LNCaP clone FGC (cell line): Measurements from ENCODE around the gene IMMP2L.

ENCODE experiments used
- DNase-seq: peaks from one replicate; pipeline ENCODE4 v3.0.0-alpha.2; 2011; ENCODE audit warnings: low read depth
- H3K4me3 ChIP-seq: 2 replicates; pipeline ENCODE4 v1.5.1; 2011; ENCODE audit warnings: mild to moderate bottlenecking, low read depth, low read length, control low read depth
- TF ChIP-seq, protein P1 (sequence below): IDR thresholded peaks from 2 replicates; pipeline ENCODE4 v1.5.1; 2012; ENCODE audit warnings: mild to moderate bottlenecking; ENCODE audit not compliant: control insufficient read depth, insufficient read depth; ENCODE audit errors: extremely low read depth

The IMMP2L gene

DNA sequence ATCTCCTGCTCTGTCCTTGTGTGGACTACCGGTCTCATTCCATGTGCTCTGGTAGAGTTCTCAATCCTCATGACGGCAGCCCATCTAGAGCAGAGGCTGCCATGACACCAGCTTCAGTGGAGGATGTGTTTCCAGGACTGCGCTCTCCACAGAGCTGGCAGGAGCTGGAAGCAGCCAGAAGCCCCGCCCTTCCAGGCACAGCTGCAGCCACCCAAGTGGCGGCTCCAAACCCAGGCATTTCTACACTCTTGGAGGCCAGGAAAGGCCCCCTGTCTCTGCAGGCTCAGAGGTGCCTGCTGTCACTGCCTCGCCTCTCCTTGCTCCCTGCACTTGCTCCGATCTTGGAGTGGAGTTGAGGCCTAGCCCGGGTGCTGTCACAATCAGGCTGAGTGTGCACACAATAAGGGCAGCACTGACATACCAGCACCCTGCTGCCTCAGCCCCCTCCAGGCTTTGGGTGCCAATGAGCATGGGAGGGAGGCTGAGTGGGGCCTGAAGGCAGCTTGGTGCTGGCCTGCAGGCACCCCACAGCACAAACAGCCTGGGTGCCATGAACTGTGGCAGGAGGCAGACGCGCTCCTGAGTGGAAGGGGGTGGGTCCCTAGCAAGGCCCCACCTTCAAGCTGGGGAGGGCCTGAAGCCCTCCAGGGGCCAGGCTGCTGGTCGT is 349.3 kb downstream of the IMMP2L start:
- DNase-seq: no peak
- no peak overlapping the region for H3K4me3 ChIP-seq
- TF ChIP-seq, protein P1, sequence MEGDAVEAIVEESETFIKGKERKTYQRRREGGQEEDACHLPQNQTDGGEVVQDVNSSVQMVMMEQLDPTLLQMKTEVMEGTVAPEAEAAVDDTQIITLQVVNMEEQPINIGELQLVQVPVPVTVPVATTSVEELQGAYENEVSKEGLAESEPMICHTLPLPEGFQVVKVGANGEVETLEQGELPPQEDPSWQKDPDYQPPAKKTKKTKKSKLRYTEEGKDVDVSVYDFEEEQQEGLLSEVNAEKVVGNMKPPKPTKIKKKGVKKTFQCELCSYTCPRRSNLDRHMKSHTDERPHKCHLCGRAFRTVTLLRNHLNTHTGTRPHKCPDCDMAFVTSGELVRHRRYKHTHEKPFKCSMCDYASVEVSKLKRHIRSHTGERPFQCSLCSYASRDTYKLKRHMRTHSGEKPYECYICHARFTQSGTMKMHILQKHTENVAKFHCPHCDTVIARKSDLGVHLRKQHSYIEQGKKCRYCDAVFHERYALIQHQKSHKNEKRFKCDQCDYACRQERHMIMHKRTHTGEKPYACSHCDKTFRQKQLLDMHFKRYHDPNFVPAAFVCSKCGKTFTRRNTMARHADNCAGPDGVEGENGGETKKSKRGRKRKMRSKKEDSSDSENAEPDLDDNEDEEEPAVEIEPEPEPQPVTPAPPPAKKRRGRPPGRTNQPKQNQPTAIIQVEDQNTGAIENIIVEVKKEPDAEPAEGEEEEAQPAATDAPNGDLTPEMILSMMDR: no peak

DNA sequence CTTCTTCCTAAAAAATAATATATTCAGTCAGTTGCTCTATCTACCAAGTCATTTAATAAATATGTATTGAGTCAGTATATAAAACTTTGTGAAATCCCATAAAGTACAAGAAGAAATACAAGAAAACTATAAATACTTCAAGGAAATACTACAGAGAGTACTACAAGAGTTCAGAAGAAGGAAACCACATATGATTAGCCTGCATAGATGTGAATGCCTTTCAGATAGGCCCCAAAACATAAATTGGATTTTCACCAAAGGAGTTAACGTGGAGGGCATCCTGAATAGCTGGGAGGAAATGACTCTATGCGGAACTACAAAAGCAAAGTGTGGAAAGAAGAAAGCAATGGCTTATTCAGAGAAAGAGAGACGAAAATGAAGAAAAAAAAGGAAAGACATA is 351.3 kb downstream of the IMMP2L start:
- H3K4me3 ChIP-seq: no peak overlapping the region
- DNase-seq: no peak
- TF ChIP-seq, protein P1: no peak

DNA sequence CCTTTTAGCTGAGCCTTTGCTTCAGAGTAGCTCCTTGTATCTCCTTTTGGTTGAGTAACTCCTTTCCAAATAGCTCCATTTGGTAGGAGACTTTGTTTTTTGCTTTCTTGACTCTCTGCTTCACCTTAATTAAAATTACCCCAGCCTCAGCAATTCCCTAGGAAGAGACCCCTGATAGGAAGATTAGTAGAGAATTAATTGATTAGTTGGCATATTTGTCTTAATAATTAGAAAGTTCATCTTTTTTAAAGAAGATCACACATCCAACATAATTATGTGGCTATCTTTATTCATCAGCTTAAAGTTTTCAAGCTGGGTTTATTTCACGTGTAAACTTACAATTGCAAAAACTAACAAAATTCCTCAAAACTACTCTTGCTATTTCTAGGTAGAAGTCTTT is 352.2 kb downstream of the IMMP2L start:
- no peak for DNase-seq
- TF ChIP-seq, protein P1: no peak
- H3K4me3 ChIP-seq: no peak overlapping the region

DNA sequence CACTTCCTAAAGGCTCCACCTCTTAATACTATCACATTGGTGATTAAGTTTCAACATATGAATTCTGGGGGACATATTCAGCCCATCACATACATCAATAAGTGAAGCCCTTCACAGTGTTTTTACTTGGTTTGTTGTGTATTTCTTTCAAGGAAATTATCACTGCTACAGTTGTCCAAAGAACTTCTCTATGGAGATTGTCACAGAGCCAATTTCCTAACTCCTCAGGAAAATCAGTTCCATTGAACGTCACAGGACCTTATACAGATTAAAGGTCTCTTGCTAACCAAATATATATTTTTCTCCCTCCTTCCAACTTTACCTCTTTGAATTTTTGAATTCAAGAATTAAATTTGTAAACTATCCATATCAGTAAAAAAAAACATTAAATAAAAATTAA is 357.0 kb downstream of the IMMP2L start:
- DNase-seq: no peak
- TF ChIP-seq, protein P1: no peak
- H3K4me3 ChIP-seq: no peak overlapping the region

DNA sequence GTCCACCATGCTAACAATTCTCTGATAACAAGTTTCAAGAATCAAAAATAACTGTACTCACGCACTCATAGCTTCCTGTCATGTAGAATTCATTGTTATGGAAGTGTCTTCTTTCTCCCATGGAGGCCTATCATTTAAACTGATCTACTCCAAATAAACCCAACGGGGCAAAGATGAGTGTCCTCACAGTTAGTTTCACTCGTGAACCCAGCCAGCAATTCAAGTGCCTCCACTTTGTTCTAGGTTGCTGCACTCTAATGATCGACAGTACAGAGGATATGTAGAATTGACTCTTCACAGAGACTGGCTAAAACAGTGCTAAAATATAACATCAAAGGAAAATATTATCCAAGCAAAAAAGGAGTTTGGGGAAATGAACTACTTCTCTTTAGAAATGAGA is 360.0 kb downstream of the IMMP2L start:
- H3K4me3 ChIP-seq: no peak overlapping the region
- TF ChIP-seq, protein P1: no peak
- no peak for DNase-seq

DNA sequence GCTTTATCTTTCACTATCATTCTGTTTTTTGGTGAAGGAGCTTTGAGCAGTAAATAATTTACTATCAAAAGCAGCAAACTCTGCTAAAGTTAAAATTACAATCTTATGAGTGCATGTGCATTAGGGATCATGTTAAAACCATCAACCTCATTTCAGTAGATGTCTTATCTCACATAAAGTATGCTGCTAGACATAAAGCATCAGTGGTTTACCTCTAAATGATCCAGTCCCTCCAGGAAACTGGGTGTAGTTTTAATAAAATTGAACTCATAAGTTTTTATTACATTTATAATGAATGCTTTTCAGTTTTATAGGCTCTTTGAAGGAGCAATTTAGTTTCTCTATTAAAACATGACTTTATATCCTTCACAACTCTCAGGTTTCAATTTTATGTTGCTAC is 362.6 kb downstream of the IMMP2L start:
- no peak for DNase-seq
- no peak overlapping the region for H3K4me3 ChIP-seq
- TF ChIP-seq, protein P1: no peak

DNA sequence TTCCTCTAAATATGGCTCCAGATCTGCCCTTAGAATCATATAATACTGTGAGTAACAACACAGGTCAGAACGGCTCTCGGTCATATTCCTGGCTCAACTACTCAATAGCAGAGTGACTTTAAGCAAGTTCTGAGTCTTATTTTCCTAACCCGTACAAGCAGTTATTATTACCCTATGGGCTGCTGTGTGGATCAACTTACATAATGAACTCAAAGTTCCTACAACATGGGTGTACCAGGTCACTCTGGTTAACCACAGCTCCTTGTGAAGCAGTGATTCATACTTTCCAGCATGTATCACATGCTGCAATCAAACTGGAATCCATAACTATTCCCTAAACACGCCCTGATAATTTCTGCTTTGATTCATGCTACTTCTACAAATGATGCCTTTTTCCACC is 364.0 kb downstream of the IMMP2L start:
- DNase-seq: no peak
- TF ChIP-seq, protein P1: no peak
- no peak overlapping the region for H3K4me3 ChIP-seq
